GM12801 (cell line): ENCODE results near the gene JSRP1.

ENCODE experiments used
- CTCF ChIP-seq: IDR thresholded peaks from one replicate; pipeline ENCODE4 v1.5.1; 2011; ENCODE audit warnings: control low read depth; ENCODE audit not compliant: insufficient read length; ENCODE audit errors: extremely low read depth

JSRP1 gene

GRCh38 chr19:2229103-2230032, 26.8 kb downstream of the JSRP1 start:
- no peak for TF ChIP-seq CTCF

- no peak for TF ChIP-seq CTCF
These were observed 27.8 kb downstream of the JSRP1 start for GRCh38 chr19:2228157-2229030.

GRCh38 chr19:2227415-2228156, 28.6 kb downstream of the JSRP1 start:
- no peak for TF ChIP-seq CTCF

GRCh38 chr19:2226840-2227360, 29.3 kb downstream of the JSRP1 start:
- TF ChIP-seq CTCF: no peak

GRCh38 chr19:2226051-2226839, 30.0 kb downstream of the JSRP1 start:
- TF ChIP-seq CTCF: no peak

GRCh38 chr19:2225415-2226050, 30.7 kb downstream of the JSRP1 start:
- TF ChIP-seq CTCF: no peak
